Subcutaneous adipose tissue (tissue), 4 donors: ENCODE data around the gene ADAM23. TPM values are rescaled to one million over a fixed set of nuclear protein-coding genes. Genes with fewer than 3 reads are reported as not detected.

Source experiments
- CTCF ChIP-seq: fragments of 450-650 bp; IDR thresholded peaks from one replicate; pipeline ENCODE4 v1.5.1; 2016; ENCODE audit warnings: low read depth, mild to moderate bottlenecking, control low read depth, antibody characterized with exemption, moderate library complexity
- total RNA-seq, 4 donors: library from RNA; depleted of rRNA; stranded (reverse); fragments of >200 nt; gene quantifications; one replicate each; pipeline ENCODE4 v1.1.0, GENCODE V29; 2016

ADAM23 gene
- total RNA-seq, 4 donors from 2014 or later = 0.19 to 1.1 (median 0.50) TPM

DNA sequence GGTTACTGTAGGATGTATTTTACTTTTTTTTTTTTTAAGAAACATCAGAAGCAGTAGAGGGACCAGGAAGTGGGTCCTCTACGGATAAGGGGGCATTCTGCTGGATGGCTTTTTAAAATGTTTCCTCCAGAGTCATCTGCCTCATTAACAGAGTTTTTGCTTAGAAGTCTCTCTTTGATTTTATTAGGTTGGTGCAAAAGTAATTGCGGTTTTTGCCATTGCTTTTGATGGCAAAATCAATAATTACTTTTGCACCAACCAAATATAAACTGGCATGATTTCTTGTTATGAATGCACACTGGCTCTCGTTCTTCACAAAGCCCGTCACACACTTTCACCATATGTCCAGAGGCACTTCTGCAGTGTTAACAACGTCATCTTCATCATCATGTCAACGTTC, 130.5 kb downstream of the ADAM23 start:
- no peak for TF ChIP-seq CTCF

DNA sequence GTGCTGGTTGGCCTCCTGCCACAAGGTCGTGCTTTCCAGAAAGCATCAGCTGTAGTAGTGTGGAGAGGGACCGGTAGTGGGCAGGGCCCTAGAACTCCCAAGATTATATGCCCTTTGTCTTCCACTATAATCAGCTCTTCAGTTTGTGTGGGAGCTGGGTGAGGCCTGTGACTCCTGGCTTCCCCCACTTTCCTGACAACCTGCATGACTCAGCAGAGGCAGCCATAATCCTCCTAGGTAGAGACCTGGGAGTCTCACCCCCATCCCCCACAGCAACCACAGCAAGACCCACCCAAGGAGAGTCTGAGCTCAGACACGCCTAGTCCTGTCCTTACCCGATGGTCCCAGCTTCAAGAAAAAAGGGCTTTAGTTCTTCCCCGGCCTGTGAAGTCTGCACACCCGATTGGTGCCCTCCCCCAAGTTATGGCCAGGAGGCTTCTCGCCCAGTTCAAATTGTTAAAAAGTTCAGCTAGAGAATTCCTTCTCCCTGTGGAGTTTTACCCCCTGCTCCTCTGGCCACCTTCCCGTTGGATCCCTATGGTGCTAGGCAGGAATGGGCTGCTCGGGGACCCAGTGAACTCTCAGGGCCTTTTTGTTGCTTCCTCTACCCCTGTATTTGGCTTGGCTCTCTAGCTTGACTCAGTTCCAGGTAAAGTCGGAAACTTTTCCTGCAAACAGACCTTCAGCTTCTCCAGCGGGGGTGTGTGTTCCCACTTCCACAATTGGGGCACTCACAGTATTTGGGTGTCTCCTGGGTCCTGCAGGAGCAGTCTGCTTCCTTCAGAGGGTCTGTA, 141.2 kb downstream of the ADAM23 start:
- TF ChIP-seq CTCF = no peak

GRCh38 chr2:206585335-206585734, 142.0 kb downstream of the ADAM23 start:
- no peak for TF ChIP-seq CTCF

DNA sequence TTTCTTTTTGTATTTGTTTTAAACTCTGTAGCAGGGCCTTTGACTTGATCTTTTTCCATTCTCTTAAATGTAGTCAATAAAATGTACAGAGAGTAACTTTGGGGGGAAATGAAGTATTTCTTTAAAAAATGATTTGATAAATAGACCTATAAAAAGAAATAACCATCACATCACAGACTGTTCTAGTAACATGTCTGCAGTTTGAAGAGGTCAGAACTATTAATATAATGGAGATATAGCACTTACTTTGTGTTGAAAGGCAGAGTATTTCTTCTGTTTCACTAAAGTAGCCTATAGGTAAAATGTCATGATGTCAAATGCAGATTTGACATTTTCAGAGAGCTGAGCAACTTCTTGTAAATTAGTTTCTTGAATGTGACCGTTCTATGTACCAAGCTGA, 143.3 kb downstream of the ADAM23 start:
- no peak for TF ChIP-seq CTCF

DNA sequence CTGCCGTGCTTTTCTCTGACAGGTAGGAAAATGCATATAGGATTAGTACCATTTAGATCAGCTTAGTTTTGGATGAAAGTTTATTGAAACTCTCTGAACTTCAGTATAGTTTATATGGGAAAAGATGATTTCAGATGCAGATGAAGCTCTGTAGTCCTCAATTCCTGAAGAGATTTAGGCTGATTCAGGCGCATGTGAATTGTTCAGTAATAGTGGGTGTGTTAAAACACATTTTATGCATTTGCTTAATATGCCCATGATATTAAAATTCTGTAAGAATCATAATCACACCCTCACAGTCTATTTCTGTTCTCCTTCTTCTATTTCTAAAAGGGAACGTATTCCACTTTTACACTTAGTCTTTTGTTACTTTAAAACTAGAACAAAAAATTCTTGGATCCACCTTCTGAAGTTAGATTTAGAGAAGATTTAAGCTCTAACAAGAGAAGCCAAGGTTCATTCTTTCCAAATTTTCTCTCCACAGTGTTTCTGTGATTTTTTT, 154.4 kb downstream of the ADAM23 start:
- no peak for TF ChIP-seq CTCF

- no peak for TF ChIP-seq CTCF
These were observed 159.9 kb downstream of the ADAM23 start for GRCh38 chr2:206603243-206603642.

GRCh38 chr2:206610451-206610850, 167.1 kb downstream of the ADAM23 start:
- no peak for TF ChIP-seq CTCF
